Adrenal gland (tissue), 19 donors: ENCODE measurements around the gene CGAS. TPM values are rescaled to one million over a fixed set of nuclear protein-coding genes. Genes with fewer than 3 reads are reported as not detected.
A peak's percentile ranks its signal among the peaks of the same experiment; 100 is the strongest.

Experiments used
- DNase-seq, 7 donors: peaks; one replicate each; pipeline ENCODE4 v3.0.0-alpha.2; 2019 to 2020
- H3K27ac ChIP-seq, 5 donors: fragments of 200-600 bp; sonication (generic) in 4 of 5; 1 replicate in 3 of 5; 2 replicates in 2 of 5; pipeline versions ENCODE4 v1.5.1 to v1.8.0; 2016 to 2020; ENCODE audit warnings: mild to moderate bottlenecking in 1 of 5
- H3K27me3 ChIP-seq: fragments of 200-600 bp; 2 replicates; pipeline ENCODE4 v1.8.0; 2021
- H3K36me3 ChIP-seq, 2 donors: fragments of 200-600 bp; replicated peaks in 1 of 2; 1 replicate in 1 of 2; 2 replicates in 1 of 2; pipeline versions ENCODE4 v1.5.1 to v1.8.0; 2018 to 2022
- H3K4me1 ChIP-seq, 2 donors: fragments of 200-600 bp; replicated peaks in 1 of 2; 1 replicate in 1 of 2; 2 replicates in 1 of 2; pipeline versions ENCODE4 v1.5.1 to v1.8.0; 2018 to 2021
- H3K4me3 ChIP-seq, 4 donors: fragments of 200-600 bp; sonication (generic) in 3 of 4; one replicate each; pipeline ENCODE4 v1.5.1; 2016 to 2018
- H3K9me3 ChIP-seq, 3 donors: fragments of 200-600 bp; sonication (generic) in 1 of 3; replicated peaks in 1 of 3; 1 replicate in 2 of 3; 2 replicates in 1 of 3; pipeline versions ENCODE4 v1.5.1 to v1.8.0; 2016 to 2021
- POLR2A ChIP-seq, 2 donors: fragments of 450-650 bp; IDR thresholded peaks; one replicate each; pipeline ENCODE4 v1.6.1; 2017; ENCODE audit warnings: antibody characterized with exemption in 2 of 2, mild to moderate bottlenecking in 2 of 2, moderate library complexity in 1 of 2
- WGBS, 4 donors: extraction: QIAGEN DNeasy Blood & Tissue Kit in 2 of 4; methylation state at CpG; one replicate each; pipeline versions ENCODE4 v1.1.5 to v1.1.7; 2013 to 2017; 5-methylcytosine and 5-hydroxymethylcytosine counted together
- intact Hi-C, 2 donors: fragments of 100-400 bp; cut with DNase I; formaldehyde crosslinking; loops; one replicate each; pipeline versions ENCODE4 v1.14.1 to v1.15.0; 2022 to 2023
- long read RNA-seq, 10 donors: library from polyadenylated mRNA in 3 of 10; unstranded in 2 of 10; stranded (forward) in 1 of 10; transcript quantifications; one replicate each; pipeline ENCODE4 v2.0.0 and lab custom pipeline, GENCODE V29; 2021 to 2026
- polyA plus RNA-seq, 3 donors: library from polyadenylated mRNA; stranded (reverse); fragments of 200-250 nt in 2 of 3; fragments of 350-450 nt in 1 of 3; fragmentation: Illumina TruSeq in 1 of 3; extraction: RNeasy Lipid Tissue Mini Kit (QIAGEN cat#74804) in 1 of 3; gene quantifications; one replicate each; pipeline ENCODE4 v1.2.3, GENCODE V29; 2013 to 2014
- total RNA-seq, 9 donors: library from RNA; depleted of rRNA in 4 of 9; stranded (reverse); fragments of >200 nt in 4 of 9; fragments of 120-200 nt in 1 of 9; fragmentation: NEBNext Ultra II Directional in 1 of 9; extraction: Animal tissue kit (Norgen Biotek cat#: 25700) in 1 of 9; gene quantifications; one replicate each; pipeline versions ENCODE4 v1.1.0 to v1.2.4, GENCODE V29; 2013 to 2023
- TF ChIP-seq, protein P1 (sequence below), 6 experiments: fragments of 450-650 bp in 4 of 6; fragments of 200-600 bp in 2 of 6; sonication (generic) in 1 of 6; IDR thresholded peaks; 1 replicate in 5 of 6; 2 replicates in 1 of 6; pipeline versions ENCODE4 v1.5.1 to v1.8.0; 2016 to 2021; ENCODE audit warnings: antibody characterized with exemption in 6 of 6, mild to moderate bottlenecking in 2 of 6, moderate library complexity in 1 of 6
- donor health status: healthy with polysubstance abuse.
- donor health status: Bipolar disorder and iron deficiency.
- donor health status: DM: yes; HTN: yes; CAD: no.
- donor health status: DM: no; HTN: no; CAD: no.
- donor health status: DM: no; HTN: no; CAD: no.
- donor health status: DM: yes; HTN: yes; CAD: no.

CGAS gene
- total RNA-seq (1 to 10 TPM; 1.2 to 7.8 (median 3.0) TPM), polyA plus RNA-seq (1 to 10 TPM; 1.0 to 1.2 (median 1.2) TPM)
- long read RNA-seq, donor 1 = 0 reads
- long read RNA-seq, donor 2 = 0 reads
- long read RNA-seq, donor 3 = 0 reads
- long read RNA-seq, donor 4, partial matches to known transcripts = 0 of 1 reads
- long read RNA-seq, donor 4, other reads (novel, unspliced or antisense) = 0 of 1 reads
- long read RNA-seq, donor 5, transcript CGAS-201 (5 exons, 3,182 nt) = major isoform, 5 of 7 reads
- long read RNA-seq, donor 5, partial matches to known transcripts = 0 of 7 reads
- long read RNA-seq, donor 5, other reads (novel, unspliced or antisense) = 2 of 7 reads
- long read RNA-seq, donor 6 = 0 reads
- long read RNA-seq, donor 7 = 0 reads
- long read RNA-seq, donor 8 = 0 reads
- long read RNA-seq, donor 9 = 0 reads
- long read RNA-seq, donor 10 = 0 reads

DNA sequence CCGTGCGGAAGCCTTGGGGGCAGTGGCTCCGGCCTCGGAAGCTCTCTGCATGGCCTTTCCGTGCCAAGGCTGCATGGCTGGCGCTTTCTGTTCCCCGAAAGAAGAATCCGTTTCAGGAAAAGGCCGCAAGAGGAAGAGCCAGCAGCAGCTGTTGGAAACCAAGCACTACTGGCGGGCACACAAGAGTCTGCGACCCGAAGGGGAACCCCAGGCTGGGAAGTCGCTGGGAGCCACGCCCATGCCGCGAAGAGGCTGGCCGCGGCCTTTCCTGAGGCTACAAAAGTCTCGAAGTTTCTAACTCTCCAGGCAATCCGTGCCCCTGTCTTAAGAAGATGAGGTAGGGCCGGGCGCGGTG lies at the start of gene CGAS:
TSS of gene CGAS (minus strand) at position 191 of the 355 bp plus-strand sequence. CDS start at position 75, 116 bp downstream.
- Histone ChIP-seq H3K4me3 (peak within 1 kb of the TSS in 3 of 4 donors; percentile 24 to 72 (median 41)), H3K27me3 (no peaks in the 10 kb centered on the region), H3K36me3 (no peaks in the 10 kb centered on the region), H3K27ac (peak within 1 kb of the TSS; percentile 14 to 81 (median 66)), H3K9me3 (no peaks in the 10 kb centered on the region), H3K4me1 (no peaks in the 10 kb centered on the region)
- peak in 1 of 2 donors; percentile 26 for TF ChIP-seq POLR2A (IDR thresholded peaks at IDR 0.05)
- TF ChIP-seq, protein P1, sequence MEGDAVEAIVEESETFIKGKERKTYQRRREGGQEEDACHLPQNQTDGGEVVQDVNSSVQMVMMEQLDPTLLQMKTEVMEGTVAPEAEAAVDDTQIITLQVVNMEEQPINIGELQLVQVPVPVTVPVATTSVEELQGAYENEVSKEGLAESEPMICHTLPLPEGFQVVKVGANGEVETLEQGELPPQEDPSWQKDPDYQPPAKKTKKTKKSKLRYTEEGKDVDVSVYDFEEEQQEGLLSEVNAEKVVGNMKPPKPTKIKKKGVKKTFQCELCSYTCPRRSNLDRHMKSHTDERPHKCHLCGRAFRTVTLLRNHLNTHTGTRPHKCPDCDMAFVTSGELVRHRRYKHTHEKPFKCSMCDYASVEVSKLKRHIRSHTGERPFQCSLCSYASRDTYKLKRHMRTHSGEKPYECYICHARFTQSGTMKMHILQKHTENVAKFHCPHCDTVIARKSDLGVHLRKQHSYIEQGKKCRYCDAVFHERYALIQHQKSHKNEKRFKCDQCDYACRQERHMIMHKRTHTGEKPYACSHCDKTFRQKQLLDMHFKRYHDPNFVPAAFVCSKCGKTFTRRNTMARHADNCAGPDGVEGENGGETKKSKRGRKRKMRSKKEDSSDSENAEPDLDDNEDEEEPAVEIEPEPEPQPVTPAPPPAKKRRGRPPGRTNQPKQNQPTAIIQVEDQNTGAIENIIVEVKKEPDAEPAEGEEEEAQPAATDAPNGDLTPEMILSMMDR (IDR thresholded peaks at IDR 0.05) = no peak
- DNase-seq = peak; percentile 62 to 81 (median 69)
- WGBS, 4 donors = 6 to 15% (median 11%) methylated on average over 3 to 23 of the region's 23 CpGs
- intact Hi-C loops = no loop called here

DNA sequence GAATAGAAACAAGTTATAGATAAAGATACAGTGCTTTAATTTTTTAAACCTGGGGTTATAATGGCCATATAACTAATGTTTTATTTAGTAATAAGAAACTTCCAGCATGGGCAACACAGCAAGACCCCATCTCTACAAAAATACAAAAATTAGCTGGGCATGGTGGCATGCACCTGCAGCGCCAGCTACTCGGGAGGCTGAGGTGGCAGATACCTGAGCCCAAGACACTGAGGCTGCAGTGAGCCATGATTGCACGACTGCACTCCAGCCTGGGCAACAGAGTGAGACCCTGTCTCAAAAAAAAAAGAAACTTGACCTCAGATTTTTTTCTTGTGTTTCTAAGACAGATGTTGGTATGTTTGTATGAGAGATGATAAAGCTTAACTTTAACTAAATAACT lies 45.8 kb upstream of the CGAS start:
- TF ChIP-seq POLR2A (IDR thresholded peaks at IDR 0.05) = no peak
- TF ChIP-seq, protein P1 (IDR thresholded peaks at IDR 0.05) = no peak
- no peaks in the 10 kb centered on the region for H3K27me3 ChIP-seq
- intact Hi-C loops = no loop called here
- H3K27ac ChIP-seq = no peak overlapping the region
- H3K36me3 ChIP-seq = peaks cover 0 to 68% of the 10 kb centered on the region in 2 donors
- 89 to 98% (median 94%) methylated on average over 3 of the region's 3 CpGs for WGBS, 4 donors
- H3K4me3 ChIP-seq = no peak overlapping the region
- no peaks in the 10 kb centered on the region for H3K4me1 ChIP-seq
- no peaks in the 10 kb centered on the region for H3K9me3 ChIP-seq
- DNase-seq = no peak

DNA sequence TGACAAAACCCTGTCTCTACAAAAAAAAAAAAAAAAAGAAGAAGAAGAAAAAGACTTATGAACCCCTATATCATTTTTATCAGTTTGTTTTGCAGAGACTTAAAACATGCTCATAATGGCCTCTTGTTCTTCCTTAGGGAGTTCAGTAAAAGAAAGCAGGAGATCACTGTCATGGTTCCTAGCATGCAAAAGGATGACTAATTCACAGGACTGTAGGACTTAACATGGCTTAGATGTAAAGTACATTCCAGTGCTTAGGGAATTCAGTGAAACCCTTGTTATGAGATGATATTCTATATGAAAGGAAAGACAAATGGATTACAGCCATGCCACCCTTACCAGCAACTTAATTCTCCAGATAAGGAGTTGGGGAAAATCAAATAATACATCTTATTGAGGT lies 39.3 kb upstream of the CGAS start:
- intact Hi-C loops = no loop called here
- DNase-seq = no peak
- no peaks in the 10 kb centered on the region for H3K27me3 ChIP-seq
- H3K36me3 ChIP-seq = peaks cover 0 to 56% of the 10 kb centered on the region in 2 donors
- no peak for TF ChIP-seq POLR2A (IDR thresholded peaks at IDR 0.05)
- TF ChIP-seq, protein P1 (IDR thresholded peaks at IDR 0.05) = no peak
- no peak overlapping the region for H3K27ac ChIP-seq
- H3K4me3 ChIP-seq = no peak overlapping the region
- no peaks in the 10 kb centered on the region for H3K9me3 ChIP-seq
- no peaks in the 10 kb centered on the region for H3K4me1 ChIP-seq

DNA sequence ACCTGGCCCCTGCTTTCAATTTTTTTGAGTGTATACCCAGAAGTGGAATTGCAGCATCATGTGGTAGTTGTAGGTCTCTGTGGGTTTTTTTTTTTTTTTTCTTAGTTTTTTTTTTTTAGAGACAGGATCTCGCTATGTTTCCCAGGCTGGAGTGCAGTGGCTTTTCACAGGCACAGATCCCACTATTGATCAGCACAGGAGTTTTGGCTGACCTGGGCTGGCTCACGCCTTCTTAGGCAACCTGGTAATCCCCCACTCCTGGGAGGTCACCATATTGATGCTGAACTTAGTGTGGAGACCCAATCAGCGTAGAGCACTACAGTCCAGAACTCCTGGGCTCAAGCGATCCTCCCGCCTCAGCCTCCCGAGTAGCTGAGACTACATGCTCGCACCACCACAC lies 35.4 kb upstream of the CGAS start:
- Histone ChIP-seq H3K27ac (no peak overlapping the region), H3K9me3 (no peaks in the 10 kb centered on the region), H3K27me3 (no peaks in the 10 kb centered on the region), H3K36me3 (peaks cover 0 to 61% of the 10 kb centered on the region in 2 donors), H3K4me1 (no peaks in the 10 kb centered on the region), H3K4me3 (no peak overlapping the region)
- WGBS, 4 donors = 92 to 100% (median 96%) methylated on average over 7 of the region's 7 CpGs
- peak in 1 of 7 donors; percentile 45 for DNase-seq
- TF ChIP-seq POLR2A (IDR thresholded peaks at IDR 0.05) = no peak
- intact Hi-C loops = no loop called here

DNA sequence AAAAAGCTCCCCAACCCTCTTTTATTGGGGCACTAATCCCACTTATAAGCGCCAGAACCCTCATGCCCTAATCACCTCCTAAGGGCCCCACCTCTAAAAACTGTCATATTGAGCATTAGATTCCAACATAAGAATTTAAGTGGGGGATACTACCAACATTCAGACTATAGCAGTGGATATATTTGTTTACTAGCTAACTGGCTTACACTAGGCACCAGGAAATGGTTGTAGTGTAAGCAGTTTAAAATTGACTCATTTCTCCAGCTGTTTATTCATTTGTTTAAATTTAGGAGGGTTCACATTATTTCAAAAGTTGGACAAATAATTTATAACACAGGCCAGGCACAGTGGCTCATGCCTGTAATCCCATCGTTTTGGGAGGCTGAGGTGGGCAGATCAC lies 32.3 kb upstream of the CGAS start:
- Histone ChIP-seq H3K4me3 (no peak overlapping the region), H3K36me3 (peaks cover 0 to 72% of the 10 kb centered on the region in 2 donors), H3K4me1 (no peaks in the 10 kb centered on the region), H3K9me3 (no peaks in the 10 kb centered on the region), H3K27ac (no peak overlapping the region), H3K27me3 (no peaks in the 10 kb centered on the region)
- whole genome bisulfite sequencing, 4 donors = 91 to 97% (median 97%) methylated on average over 2 of the region's 2 CpGs
- TF ChIP-seq, protein P1 (IDR thresholded peaks at IDR 0.05) = no peak
- TF ChIP-seq POLR2A (IDR thresholded peaks at IDR 0.05) = no peak
- no peak for DNase-seq
- intact Hi-C loops = no loop called here
